Thyroid gland (tissue), 4 donors: ENCODE data around the gene ID3. TPM values are rescaled to one million over a fixed set of nuclear protein-coding genes. Genes with fewer than 3 reads are reported as not detected.

Experiments used
- DNase-seq, 2 donors: peaks; one replicate each; pipeline ENCODE4 v3.0.0-alpha.2; 2019
- H3K27ac ChIP-seq, 3 donors: fragments of 200-600 bp; sonication (generic); 1 replicate in 2 of 3; 2 replicates in 1 of 3; pipeline ENCODE4 v1.5.1; 2016 to 2019; ENCODE audit warnings: mild to moderate bottlenecking in 1 of 3, moderate library complexity in 1 of 3
- H3K27me3 ChIP-seq: fragments of 200-600 bp; sonication (generic); one replicate; pipeline ENCODE4 v1.5.1; 2019
- H3K36me3 ChIP-seq, 2 donors: fragments of 200-600 bp; sonication (generic); one replicate each; pipeline ENCODE4 v1.5.1; 2016 to 2019
- H3K4me1 ChIP-seq, 2 donors: fragments of 200-600 bp; sonication (generic); one replicate each; pipeline ENCODE4 v1.5.1; 2017 to 2019
- H3K4me3 ChIP-seq, 3 donors: fragments of 200-600 bp; sonication (generic); replicated peaks in 1 of 3; 1 replicate in 2 of 3; 2 replicates in 1 of 3; pipeline ENCODE4 v1.5.1; 2016; ENCODE audit warnings: mild to moderate bottlenecking in 1 of 3
- H3K9me3 ChIP-seq: fragments of 200-600 bp; sonication (generic); one replicate; pipeline ENCODE4 v1.5.1; 2017
- CTCF ChIP-seq, 6 experiments: fragments of 200-600 bp in 3 of 6; fragments of 450-650 bp in 3 of 6; sonication (generic) in 3 of 6; IDR thresholded peaks; one replicate each; pipeline ENCODE4 v1.5.1; 2016 to 2019; ENCODE audit warnings: antibody characterized with exemption in 6 of 6, mild to moderate bottlenecking in 2 of 6, inconsistent platforms in 1 of 6, moderate library complexity in 1 of 6
- POLR2A ChIP-seq, 2 donors: fragments of 450-650 bp; IDR thresholded peaks; one replicate each; pipeline ENCODE4 v1.6.1; 2017; ENCODE audit warnings: antibody characterized with exemption in 2 of 2, mild to moderate bottlenecking in 2 of 2, moderate library complexity in 1 of 2
- WGBS, 2 donors: methylation state at CpG; one replicate each; pipeline ENCODE4 v1.1.5; 2017; 5-methylcytosine and 5-hydroxymethylcytosine counted together
- intact Hi-C: fragments of 100-400 bp; cut with DNase I; formaldehyde crosslinking; loops from one replicate; pipeline ENCODE4 v1.15.1; 2023
- total RNA-seq, 4 donors: library from RNA; depleted of rRNA; stranded (reverse); fragments of >200 nt; gene quantifications; one replicate each; pipeline ENCODE4 v1.2.3, GENCODE V29; 2016

Gene ID3
- total RNA-seq, 4 donors from 2014 or later: 279 to 388 (median 343) TPM

- Histone ChIP-seq H3K9me3 (no peaks in the 10 kb centered on the region), H3K36me3 (no peaks in the 10 kb centered on the region), H3K27me3 (no peaks in the 10 kb centered on the region), H3K4me1 (peaks cover 5 to 26% of the 10 kb centered on the region in 2 donors), H3K27ac (no peak overlapping the region), H3K4me3 (no peak overlapping the region)
- TF ChIP-seq POLR2A (IDR thresholded peaks at IDR 0.05): no peak
- TF ChIP-seq CTCF (IDR thresholded peaks at IDR 0.05): no peak
- intact Hi-C loops: no loop called here
- DNase-seq: no peak
- WGBS, 2 donors: 64 to 73% methylated on average over 5 of the region's 5 CpGs
Observed at GRCh38 chr1:23525558-23526250, 33.6 kb downstream of the ID3 start.

GRCh38 chr1:23524716-23525401 is 34.4 kb downstream of the ID3 start:
- peaks cover 0 to 18% of the 10 kb centered on the region in 2 donors for H3K4me1 ChIP-seq
- H3K36me3 ChIP-seq: no peaks in the 10 kb centered on the region
- TF ChIP-seq POLR2A (IDR thresholded peaks at IDR 0.05): no peak
- no peak for TF ChIP-seq CTCF (IDR thresholded peaks at IDR 0.05)
- WGBS, 2 donors: 43 to 65% methylated on average over 6 to 7 of the region's 9 CpGs
- no peak for DNase-seq
- H3K9me3 ChIP-seq: no peaks in the 10 kb centered on the region
- no peaks in the 10 kb centered on the region for H3K27me3 ChIP-seq
- H3K27ac ChIP-seq: no peak overlapping the region
- intact Hi-C loops: no loop called here
- H3K4me3 ChIP-seq: no peak overlapping the region

- H3K4me3 ChIP-seq: no peak overlapping the region
- H3K27ac ChIP-seq: no peak overlapping the region
- H3K4me1 ChIP-seq: peaks cover 0 to 11% of the 10 kb centered on the region in 2 donors
- no peak for DNase-seq
- intact Hi-C loops: no loop called here
- H3K27me3 ChIP-seq: no peaks in the 10 kb centered on the region
- 86 to 87% methylated on average over 3 of the region's 3 CpGs for WGBS, 2 donors
- no peaks in the 10 kb centered on the region for H3K9me3 ChIP-seq
- no peaks in the 10 kb centered on the region for H3K36me3 ChIP-seq
- no peak for TF ChIP-seq POLR2A (IDR thresholded peaks at IDR 0.05)
- TF ChIP-seq CTCF (IDR thresholded peaks at IDR 0.05): no peak
Observed at GRCh38 chr1:23524163-23524562, 35.1 kb downstream of the ID3 start.

- 76 to 91% methylated on average over 7 of the region's 7 CpGs for WGBS, 2 donors
- H3K4me3 ChIP-seq: no peak overlapping the region
- no peaks in the 10 kb centered on the region for H3K9me3 ChIP-seq
- H3K4me1 ChIP-seq: no peaks in the 10 kb centered on the region
- intact Hi-C loops: no loop called here
- DNase-seq: no peak
- H3K27me3 ChIP-seq: no peaks in the 10 kb centered on the region
- TF ChIP-seq CTCF (IDR thresholded peaks at IDR 0.05): no peak
- TF ChIP-seq POLR2A (IDR thresholded peaks at IDR 0.05): no peak
- H3K36me3 ChIP-seq: no peaks in the 10 kb centered on the region
- no peak overlapping the region for H3K27ac ChIP-seq
Observed at GRCh38 chr1:23522244-23522982, 36.9 kb downstream of the ID3 start.

GRCh38 chr1:23521588-23521987 is 37.7 kb downstream of the ID3 start:
- Histone ChIP-seq H3K27ac (no peak overlapping the region), H3K27me3 (no peaks in the 10 kb centered on the region), H3K36me3 (no peaks in the 10 kb centered on the region), H3K4me1 (no peaks in the 10 kb centered on the region), H3K9me3 (no peaks in the 10 kb centered on the region), H3K4me3 (no peak overlapping the region)
- no peak for TF ChIP-seq POLR2A (IDR thresholded peaks at IDR 0.05)
- intact Hi-C loops: no loop called here
- DNase-seq: no peak
- WGBS, 2 donors: 96% methylated on average over 16 of the region's 16 CpGs
